ENCODE data around the gene ITPKB. TPM values are rescaled to one million over a fixed set of nuclear protein-coding genes. Genes with fewer than 3 reads are reported as not detected.

The ITPKB gene
- total RNA-seq, 1 experiment from 2014 or later: 9.5 TPM

DNA sequence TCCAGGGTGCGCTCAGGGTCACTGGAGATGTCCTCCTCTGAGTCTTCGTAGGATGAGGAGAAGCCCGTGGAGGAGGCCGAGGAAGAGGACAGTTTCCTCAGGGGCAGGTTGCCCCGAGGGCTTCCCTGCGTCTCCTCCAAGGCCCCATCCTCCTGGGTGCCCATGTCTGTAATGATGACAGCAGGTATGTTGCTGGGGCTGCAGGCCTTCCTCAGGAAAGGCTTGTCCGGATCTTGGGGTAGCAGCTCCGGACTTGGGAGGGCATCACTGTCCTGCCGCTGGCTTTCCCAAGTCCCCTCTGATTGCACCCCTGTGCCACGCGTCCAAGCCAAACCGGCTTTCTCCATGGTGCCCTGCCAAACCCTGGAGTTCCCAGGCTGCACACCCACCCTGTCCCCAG lies 3.5 kb downstream of the ITPKB start:
- Mint-ChIP-seq H3K4me3 (ENCODE audit: unreplicated experiment) (no peak overlapping the region), H3K4me1 (ENCODE audit: insufficient read depth, unreplicated experiment) (peaks cover 34% of the 10 kb centered on the region), H3K36me3 (ENCODE audit: insufficient read depth, unreplicated experiment) (peaks cover 8% of the 10 kb centered on the region), H3K27me3 (ENCODE audit: insufficient read depth, unreplicated experiment) (no peaks in the 10 kb centered on the region), H3K9me3 (ENCODE audit: unreplicated experiment) (no peaks in the 10 kb centered on the region), H3K27ac (ENCODE audit: low read depth, unreplicated experiment) (no peak overlapping the region)
- DNase-seq (ENCODE audit: unreplicated experiment): no peak
- BruUV-seq (replicated peaks): no TSS peak
- TF ChIP-seq, protein P1, sequence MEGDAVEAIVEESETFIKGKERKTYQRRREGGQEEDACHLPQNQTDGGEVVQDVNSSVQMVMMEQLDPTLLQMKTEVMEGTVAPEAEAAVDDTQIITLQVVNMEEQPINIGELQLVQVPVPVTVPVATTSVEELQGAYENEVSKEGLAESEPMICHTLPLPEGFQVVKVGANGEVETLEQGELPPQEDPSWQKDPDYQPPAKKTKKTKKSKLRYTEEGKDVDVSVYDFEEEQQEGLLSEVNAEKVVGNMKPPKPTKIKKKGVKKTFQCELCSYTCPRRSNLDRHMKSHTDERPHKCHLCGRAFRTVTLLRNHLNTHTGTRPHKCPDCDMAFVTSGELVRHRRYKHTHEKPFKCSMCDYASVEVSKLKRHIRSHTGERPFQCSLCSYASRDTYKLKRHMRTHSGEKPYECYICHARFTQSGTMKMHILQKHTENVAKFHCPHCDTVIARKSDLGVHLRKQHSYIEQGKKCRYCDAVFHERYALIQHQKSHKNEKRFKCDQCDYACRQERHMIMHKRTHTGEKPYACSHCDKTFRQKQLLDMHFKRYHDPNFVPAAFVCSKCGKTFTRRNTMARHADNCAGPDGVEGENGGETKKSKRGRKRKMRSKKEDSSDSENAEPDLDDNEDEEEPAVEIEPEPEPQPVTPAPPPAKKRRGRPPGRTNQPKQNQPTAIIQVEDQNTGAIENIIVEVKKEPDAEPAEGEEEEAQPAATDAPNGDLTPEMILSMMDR (IDR thresholded peaks at IDR 0.05; ENCODE audit: unreplicated experiment): no peak
- ChIA-PET CTCF (interaction anchor here (0.6 to 1.2 kb wide), 2 partner anchors 101 to 118 kb away, joined by 3 read pairs; no protein-coding TSS in a partner anchor), POLR2A (interaction anchor here (1.2 kb wide), 1 partner anchor 88 kb away, joined by 5 read pairs; no protein-coding TSS in a partner anchor)
- intact Hi-C loops (cut with micrococcal nuclease): loop anchor here (10.0 kb wide), 1 partner anchor 579 kb away; the partner anchor contains the start of gene CDC42BPA

DNA sequence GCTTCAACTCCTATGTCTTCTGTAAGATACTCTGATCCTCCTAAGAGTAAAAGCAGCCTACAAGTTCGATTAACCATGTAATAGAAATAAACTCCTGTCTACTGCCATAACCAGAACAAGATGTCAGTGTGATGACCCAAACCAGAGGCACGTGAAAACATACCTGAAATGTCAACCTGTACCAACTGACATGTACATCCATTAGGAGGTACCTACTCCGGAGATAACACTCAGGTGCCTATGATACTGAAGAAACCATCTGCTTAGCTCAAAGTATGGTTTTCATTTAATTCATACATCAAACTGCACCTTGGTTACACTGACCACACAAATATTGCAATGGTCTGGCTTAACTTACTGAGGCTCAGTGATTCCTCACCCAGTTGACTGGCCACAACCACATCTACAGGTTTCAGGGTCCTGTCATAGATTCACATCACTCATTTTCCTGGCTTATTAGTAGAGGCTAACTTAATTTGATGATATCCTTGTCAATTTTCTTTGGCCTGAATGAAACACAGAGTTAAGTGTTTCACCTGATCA lies 4.4 kb downstream of the ITPKB start:
- peaks cover 8% of the 10 kb centered on the region for H3K36me3 Mint-ChIP-seq (ENCODE audit: insufficient read depth, unreplicated experiment)
- H3K4me1 Mint-ChIP-seq (ENCODE audit: insufficient read depth, unreplicated experiment): peaks cover 31% of the 10 kb centered on the region
- POLR2A ChIA-PET: interaction anchor here (0.7 to 1.2 kb wide), 3 partner anchors 43 to 326 kb away, joined by 3 to 5 read pairs (median 3); partner anchors contain the start of gene PARP1
- no peaks in the 10 kb centered on the region for H3K27me3 Mint-ChIP-seq (ENCODE audit: insufficient read depth, unreplicated experiment)
- no peaks in the 10 kb centered on the region for H3K9me3 Mint-ChIP-seq (ENCODE audit: unreplicated experiment)
- CTCF ChIA-PET: interaction anchor here (1.2 to 1.4 kb wide), 2 partner anchors 11 to 100 kb away, joined by 3 read pairs; no protein-coding TSS in a partner anchor
- DNase-seq (ENCODE audit: unreplicated experiment): no peak
- no TSS peak for BruUV-seq (replicated peaks)
- no peak overlapping the region for H3K4me3 Mint-ChIP-seq (ENCODE audit: unreplicated experiment)
- TF ChIP-seq, protein P1 (IDR thresholded peaks at IDR 0.05; ENCODE audit: unreplicated experiment): no peak
- intact Hi-C loops (cut with micrococcal nuclease): loop anchor here (10.0 kb wide), 1 partner anchor 580 kb away; the partner anchor contains the start of gene CDC42BPA
- no peak overlapping the region for H3K27ac Mint-ChIP-seq (ENCODE audit: low read depth, unreplicated experiment)

DNA sequence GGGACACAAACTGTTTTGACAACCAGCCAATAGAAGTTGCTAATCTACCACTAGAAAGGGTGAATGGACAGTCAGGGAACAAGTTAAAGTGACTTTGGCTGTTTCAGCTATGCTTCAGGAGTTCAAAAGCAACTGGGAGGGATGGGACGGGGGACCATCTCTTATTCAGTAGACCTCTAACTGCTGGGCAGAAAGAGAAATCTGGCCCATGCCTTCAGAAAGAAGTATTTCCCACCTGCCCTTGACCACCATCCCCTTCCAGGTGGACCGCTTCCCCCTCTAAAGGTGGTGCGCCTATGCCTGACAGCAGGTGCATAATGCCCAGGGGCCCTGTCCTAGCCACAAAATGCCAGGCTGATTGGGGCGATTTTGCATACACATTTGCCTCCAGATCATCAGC lies 5.2 kb downstream of the ITPKB start:
- Mint-ChIP-seq H3K27me3 (ENCODE audit: insufficient read depth, unreplicated experiment) (no peaks in the 10 kb centered on the region), H3K36me3 (ENCODE audit: insufficient read depth, unreplicated experiment) (peaks cover 8% of the 10 kb centered on the region), H3K9me3 (ENCODE audit: unreplicated experiment) (no peaks in the 10 kb centered on the region), H3K4me1 (ENCODE audit: insufficient read depth, unreplicated experiment) (peaks cover 26% of the 10 kb centered on the region), H3K27ac (ENCODE audit: low read depth, unreplicated experiment) (no peak overlapping the region), H3K4me3 (ENCODE audit: unreplicated experiment) (no peak overlapping the region)
- intact Hi-C loops (cut with micrococcal nuclease): loop anchor here (10.0 kb wide), 1 partner anchor 581 kb away; the partner anchor contains the start of gene CDC42BPA
- BruUV-seq (replicated peaks): no TSS peak
- no peak for DNase-seq (ENCODE audit: unreplicated experiment)
- ChIA-PET POLR2A (interaction anchor here (0.7 to 0.8 kb wide), 2 partner anchors 42 to 81 kb away, joined by 3 read pairs; no protein-coding TSS in a partner anchor), CTCF (interaction anchor here (1.4 kb wide), 1 partner anchor 10 kb away, joined by 3 read pairs; no protein-coding TSS in a partner anchor)
- TF ChIP-seq, protein P1 (IDR thresholded peaks at IDR 0.05; ENCODE audit: unreplicated experiment): no peak

DNA sequence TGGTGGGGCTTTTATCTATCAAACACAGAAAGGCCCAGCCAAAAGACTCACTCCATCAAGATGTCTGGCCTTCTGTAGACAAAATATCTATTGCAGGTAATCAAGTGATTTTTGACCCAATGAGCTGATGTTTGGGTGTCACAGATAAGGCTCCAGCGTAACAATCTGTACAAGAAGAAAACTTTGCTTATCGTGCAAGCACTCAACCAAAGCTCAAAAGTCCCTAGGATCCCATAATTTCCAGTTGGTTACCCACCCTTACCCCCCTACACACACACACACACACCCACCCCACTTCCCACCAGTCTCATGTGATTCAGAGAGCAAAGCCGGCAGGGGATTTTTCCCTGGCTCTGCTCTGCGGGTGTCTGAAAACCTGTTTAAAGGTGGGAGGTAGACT lies 5.8 kb downstream of the ITPKB start:
- H3K9me3 Mint-ChIP-seq (ENCODE audit: unreplicated experiment): no peaks in the 10 kb centered on the region
- no peak overlapping the region for H3K27ac Mint-ChIP-seq (ENCODE audit: low read depth, unreplicated experiment)
- BruUV-seq (replicated peaks): no TSS peak
- no peak overlapping the region for H3K4me3 Mint-ChIP-seq (ENCODE audit: unreplicated experiment)
- ChIA-PET POLR2A (interaction anchor here (0.8 kb wide), 1 partner anchor 82 kb away, joined by 3 read pairs; no protein-coding TSS in a partner anchor), CTCF (interaction anchor here (1.4 kb wide), 1 partner anchor 9 kb away, joined by 3 read pairs; no protein-coding TSS in a partner anchor)
- H3K36me3 Mint-ChIP-seq (ENCODE audit: insufficient read depth, unreplicated experiment): peaks cover 8% of the 10 kb centered on the region
- H3K4me1 Mint-ChIP-seq (ENCODE audit: insufficient read depth, unreplicated experiment): peaks cover 23% of the 10 kb centered on the region
- intact Hi-C loops (cut with micrococcal nuclease): loop anchor here (10.0 kb wide), 1 partner anchor 581 kb away; the partner anchor contains the start of gene CDC42BPA
- H3K27me3 Mint-ChIP-seq (ENCODE audit: insufficient read depth, unreplicated experiment): no peaks in the 10 kb centered on the region
- no peak for DNase-seq (ENCODE audit: unreplicated experiment)
- TF ChIP-seq, protein P1 (IDR thresholded peaks at IDR 0.05; ENCODE audit: unreplicated experiment): no peak

All from MCF 10A (cell line).